Stimulated activated CD4-positive, alpha-beta T cell treated with anti-CD3 and anti-CD28 coated beads, TNF-alpha, amount 100 ng/mL, for 24 hours (primary cell): Measurements from ENCODE around the gene MYO16.
"Not testable (repeated sequence)": the region's sequence is repeated elsewhere in the genome, so short reads cannot be mapped to it uniquely, and the experiment has no call there.

Source experiments
- DNase-seq, 3 experiments: peaks; one replicate each; pipeline ENCODE4 v3.0.0-alpha.2; 2020; ENCODE audit warnings: low read depth in 3 of 3

MYO16 gene

GRCh38 chr13:108980237-108980636 is 350.8 kb downstream of the MYO16 start:
- no peak for DNase-seq

- no peak for DNase-seq
These were observed 352.0 kb downstream of the MYO16 start for GRCh38 chr13:108981407-108981806.

GRCh38 chr13:108983273-108983672 is 353.9 kb downstream of the MYO16 start:
- DNase-seq = no peak

GRCh38 chr13:108984251-108984920 is 355.0 kb downstream of the MYO16 start:
- DNase-seq = no peak

GRCh38 chr13:108985166-108985565 is 355.8 kb downstream of the MYO16 start:
- DNase-seq = no peak

- DNase-seq = no peak
These were observed 358.1 kb downstream of the MYO16 start for GRCh38 chr13:108987517-108987916.

GRCh38 chr13:108987944-108988343 is 358.5 kb downstream of the MYO16 start:
- no peak for DNase-seq

GRCh38 chr13:108991416-108991815 is 362.0 kb downstream of the MYO16 start:
- not testable (repeated sequence) for DNase-seq

- no peak for DNase-seq
These were observed 363.9 kb downstream of the MYO16 start for GRCh38 chr13:108993346-108993745.

GRCh38 chr13:108996430-108996829 is 367.0 kb downstream of the MYO16 start:
- DNase-seq = no peak

- no peak for DNase-seq
These were observed 370.8 kb downstream of the MYO16 start for GRCh38 chr13:109000207-109000606.

- no peak for DNase-seq
These were observed 373.5 kb downstream of the MYO16 start for GRCh38 chr13:109002934-109003333.

- DNase-seq = no peak
These were observed 378.5 kb downstream of the MYO16 start for GRCh38 chr13:109007946-109008345.

- no peak for DNase-seq
These were observed 380.3 kb downstream of the MYO16 start for GRCh38 chr13:109009756-109010155.

GRCh38 chr13:109010912-109011311 is 381.5 kb downstream of the MYO16 start:
- DNase-seq = no peak

GRCh38 chr13:109012115-109012514 is 382.7 kb downstream of the MYO16 start:
- no peak for DNase-seq

GRCh38 chr13:109021558-109021957 is 392.1 kb downstream of the MYO16 start:
- no peak for DNase-seq

- DNase-seq = no peak
These were observed 395.2 kb downstream of the MYO16 start for GRCh38 chr13:109024611-109025010.

- DNase-seq = no peak
These were observed 396.9 kb downstream of the MYO16 start for GRCh38 chr13:109026266-109026665.

- no peak for DNase-seq
These were observed 399.2 kb downstream of the MYO16 start for GRCh38 chr13:109028624-109029023.

- no peak for DNase-seq
These were observed 403.7 kb downstream of the MYO16 start for GRCh38 chr13:109033090-109033489.

- DNase-seq = no peak
These were observed 406.8 kb downstream of the MYO16 start for GRCh38 chr13:109036078-109036780.

GRCh38 chr13:109043636-109044035 is 414.2 kb downstream of the MYO16 start:
- no peak for DNase-seq
